GM15510 (cell line): ENCODE measurements around the gene NACA2.

Experiments
- POLR2A ChIP-seq: IDR thresholded peaks from 3 replicates; pipeline ENCODE4 v1.6.1; 2011; ENCODE audit warnings: borderline replicate concordance; ENCODE audit not compliant: insufficient read length; ENCODE audit errors: extremely low read depth

The NACA2 gene

DNA sequence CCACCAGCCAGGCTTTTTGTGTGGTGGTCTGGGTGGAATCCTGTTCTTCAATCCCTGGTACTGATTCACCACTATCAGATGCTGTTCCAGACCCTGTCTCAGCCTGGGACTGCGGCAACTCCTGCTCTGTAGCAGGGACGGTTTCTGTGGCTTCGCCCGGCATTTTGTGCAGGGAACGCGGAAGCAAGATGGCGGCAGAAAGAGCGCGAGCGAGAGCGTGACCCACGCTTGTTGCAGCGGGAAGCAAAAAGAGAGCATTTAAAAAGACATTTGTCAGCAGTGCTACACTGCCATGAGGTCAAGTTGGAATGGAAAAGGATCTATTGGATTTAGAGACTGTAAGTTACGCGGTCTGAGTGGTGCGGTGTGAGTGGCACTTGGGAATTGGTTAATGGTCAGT, at the start of gene NACA2:
NACA2 (minus strand) TSS at position 202 of the 400 bp plus-strand sequence; CDS start at position 163, 39 bp downstream.
- TF ChIP-seq POLR2A: no peak

DNA sequence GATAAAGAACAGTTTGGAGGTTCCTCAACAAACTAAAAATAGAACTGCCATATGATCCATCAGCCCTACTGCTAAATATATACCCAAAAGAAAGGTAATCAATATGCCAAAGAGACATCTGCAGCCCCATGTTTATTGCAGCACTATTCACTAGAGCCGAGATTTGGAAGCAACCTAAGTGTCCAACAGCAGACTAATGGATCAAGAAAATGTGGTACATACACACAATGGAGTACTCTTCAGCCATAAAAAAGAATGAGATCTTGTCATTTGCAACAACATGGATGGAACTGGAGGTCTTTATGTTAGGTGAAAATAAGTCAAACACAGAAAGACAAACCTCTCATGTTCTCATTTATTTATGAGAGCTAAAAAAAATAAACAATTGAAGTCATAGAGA, 48.8 kb upstream of the NACA2 start:
- no peak for TF ChIP-seq POLR2A

GRCh38 chr17:61638087-61638486, 47.1 kb upstream of the NACA2 start:
- TF ChIP-seq POLR2A: no peak

DNA sequence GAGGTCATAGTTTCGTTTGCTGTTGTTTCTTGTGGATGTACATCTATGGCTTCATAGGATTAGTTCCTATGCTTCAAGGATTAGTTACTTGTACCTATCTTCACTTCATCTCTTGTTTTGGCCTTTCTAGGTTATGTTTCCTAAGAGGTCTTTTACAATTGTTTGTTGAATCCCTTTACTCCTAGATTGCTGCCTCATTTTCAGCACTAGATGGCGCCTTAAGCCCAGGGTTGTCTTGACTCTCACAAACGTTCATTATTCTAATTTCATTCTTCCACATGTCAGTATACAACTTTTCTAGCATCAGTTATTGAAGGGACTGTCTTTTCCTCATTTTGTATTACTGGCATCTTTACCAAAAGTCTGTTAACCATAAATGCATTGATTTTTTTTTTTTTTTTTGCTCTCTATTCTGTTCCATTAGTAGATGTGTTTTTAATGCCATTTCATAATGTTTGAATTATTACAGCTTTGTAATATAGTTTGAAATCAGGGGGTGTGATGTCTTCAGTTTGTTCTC, 45.0 kb upstream of the NACA2 start:
- TF ChIP-seq POLR2A: no peak

DNA sequence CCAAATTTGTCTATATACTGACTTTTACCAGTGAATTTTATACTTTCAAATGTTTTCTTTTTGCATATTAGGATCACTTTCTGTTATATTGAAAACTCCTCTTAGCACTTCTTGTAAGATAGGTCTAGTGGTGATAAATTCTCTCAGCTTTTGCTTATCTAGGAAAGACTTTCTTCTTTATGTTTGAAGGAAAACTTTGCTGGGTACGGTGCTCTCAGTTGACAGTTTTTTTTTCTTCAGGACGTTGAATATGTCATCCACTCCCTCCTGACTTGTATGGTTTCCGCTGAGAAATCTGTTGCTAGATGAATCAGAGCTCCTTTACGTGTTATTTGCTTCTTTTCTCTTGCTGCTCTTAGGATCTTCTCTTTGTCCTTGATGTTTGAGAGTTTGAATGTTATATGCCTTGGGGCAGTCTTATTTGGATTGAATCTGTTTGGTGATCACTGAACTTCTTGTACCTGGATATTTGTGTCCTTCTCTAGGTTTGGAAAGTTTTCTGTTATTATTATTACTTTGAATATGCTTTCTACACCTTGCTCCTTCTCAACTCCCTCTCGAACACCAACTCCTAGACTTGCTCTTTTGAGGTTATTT, 44.0 kb upstream of the NACA2 start:
- no peak for TF ChIP-seq POLR2A

- no peak for TF ChIP-seq POLR2A
Measured at GRCh38 chr17:61634011-61634539, 43.1 kb upstream of the NACA2 start.

DNA sequence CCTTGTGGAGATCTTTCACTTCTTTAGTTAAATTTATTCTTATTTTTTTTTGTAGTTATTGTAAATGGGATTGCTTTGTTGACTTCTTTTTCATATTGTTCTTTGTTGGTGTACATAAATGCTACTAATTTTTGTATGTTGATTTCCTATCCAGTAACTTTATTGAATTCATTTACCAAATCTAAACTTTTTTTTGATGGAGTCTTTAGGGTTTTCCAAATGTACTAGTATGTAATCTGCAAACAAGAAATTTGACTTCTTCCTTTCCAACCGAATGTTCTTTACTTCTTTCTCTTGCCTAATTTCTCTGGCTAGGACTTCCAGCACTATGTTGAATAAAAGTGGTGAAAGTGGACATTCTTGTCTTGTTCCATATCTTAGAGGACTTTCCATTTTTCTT, 41.8 kb upstream of the NACA2 start:
- no peak for TF ChIP-seq POLR2A

GRCh38 chr17:61631800-61632199, 40.8 kb upstream of the NACA2 start:
- no peak for TF ChIP-seq POLR2A

GRCh38 chr17:61627658-61628057, 36.6 kb upstream of the NACA2 start:
- no peak for TF ChIP-seq POLR2A

DNA sequence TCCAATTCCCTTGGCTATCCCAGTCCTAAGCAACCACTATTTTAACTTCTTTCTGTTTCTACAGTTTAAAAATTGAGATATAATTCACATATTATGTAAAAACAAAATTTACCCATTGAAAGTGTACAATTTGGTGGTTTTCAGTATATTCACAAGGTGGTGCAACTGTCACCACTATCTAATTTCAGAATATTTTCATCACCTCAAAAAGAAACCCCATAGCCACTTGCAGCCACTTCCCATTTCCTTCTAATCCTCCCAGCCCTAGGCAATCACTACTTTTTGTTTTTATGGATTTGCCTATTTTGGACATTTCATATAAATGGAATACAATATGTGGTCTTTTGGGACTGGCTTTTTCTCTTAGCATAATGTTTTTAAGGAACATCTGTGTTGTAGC, 36.1 kb upstream of the NACA2 start:
- no peak for TF ChIP-seq POLR2A

GRCh38 chr17:61625564-61625963, 34.5 kb upstream of the NACA2 start:
- TF ChIP-seq POLR2A: no peak

DNA sequence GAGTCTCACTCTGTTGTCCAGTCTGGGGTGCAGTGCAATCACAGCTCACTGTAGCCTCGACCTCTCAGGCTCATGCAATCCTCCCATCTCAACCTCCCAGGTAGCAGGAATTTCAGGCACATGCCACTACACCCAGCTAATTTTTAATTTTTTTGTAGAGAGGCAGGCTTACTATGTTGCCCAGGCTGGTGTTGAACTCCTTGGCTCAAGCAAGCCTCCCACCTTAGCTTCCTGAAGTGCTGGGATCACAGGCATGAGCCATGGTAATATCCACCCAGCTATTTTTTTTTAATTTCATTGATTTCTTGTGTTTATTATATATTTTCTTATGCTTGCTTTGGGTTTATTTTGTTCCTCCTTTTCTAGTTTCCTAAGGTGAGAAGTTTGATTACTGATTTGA, 33.9 kb upstream of the NACA2 start:
- no peak for TF ChIP-seq POLR2A

DNA sequence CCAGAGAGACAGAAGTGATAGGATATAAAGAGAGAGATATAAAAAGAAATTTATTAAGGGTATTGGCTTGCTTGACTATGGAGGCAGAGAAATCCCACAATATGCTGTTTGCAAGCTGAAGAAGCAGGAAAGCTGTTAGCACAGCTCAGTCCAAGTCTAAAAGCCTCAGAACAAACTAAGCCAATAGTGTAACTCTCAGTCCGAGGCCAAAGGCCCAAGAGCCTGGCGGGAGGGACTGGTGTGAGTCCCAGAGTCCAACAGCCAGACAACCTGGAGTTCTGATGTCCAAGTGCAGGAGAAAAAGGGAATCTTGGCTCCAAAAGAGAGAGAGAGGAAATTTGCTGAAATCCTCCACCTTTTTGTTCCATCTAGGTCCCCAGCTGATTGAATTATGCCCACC, 30.3 kb upstream of the NACA2 start:
- no peak for TF ChIP-seq POLR2A

DNA sequence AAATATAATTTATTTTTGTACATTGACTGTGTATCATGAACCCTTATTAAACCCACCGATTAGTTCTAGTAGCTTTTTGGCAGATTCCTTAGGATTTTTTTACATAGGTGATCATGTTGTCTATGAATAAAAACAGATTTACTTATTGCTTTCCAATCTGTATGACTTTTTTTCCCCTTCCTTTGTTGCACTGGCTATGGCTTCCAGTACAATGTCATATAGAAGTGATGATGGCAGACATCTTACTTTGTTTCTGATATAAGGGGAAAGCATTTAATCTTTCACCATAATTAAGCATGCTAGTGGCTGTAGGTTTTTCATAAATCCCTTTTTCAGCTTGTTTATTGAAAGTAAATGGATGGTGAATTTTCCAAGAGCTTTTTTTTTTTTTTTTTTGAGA, 28.9 kb upstream of the NACA2 start:
- TF ChIP-seq POLR2A: no peak

DNA sequence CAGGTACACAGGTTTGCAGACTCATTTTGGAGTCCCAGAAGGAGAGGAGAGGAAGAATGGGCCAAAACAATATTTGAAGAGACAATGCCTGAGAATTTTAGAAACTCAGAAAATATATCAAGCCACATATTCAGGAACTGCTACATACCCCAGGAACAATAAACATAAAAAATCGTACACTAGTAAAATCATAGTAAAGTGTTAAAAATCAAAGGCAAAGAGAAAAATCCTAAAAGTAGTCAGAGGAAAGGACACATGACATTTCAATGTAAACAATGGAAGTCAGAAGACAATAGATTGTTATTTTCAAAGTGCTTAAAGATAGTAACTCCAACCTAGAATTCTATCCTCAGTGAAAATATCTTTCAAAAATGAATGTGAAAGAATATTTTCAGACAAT, 28.5 kb upstream of the NACA2 start:
- no peak for TF ChIP-seq POLR2A

DNA sequence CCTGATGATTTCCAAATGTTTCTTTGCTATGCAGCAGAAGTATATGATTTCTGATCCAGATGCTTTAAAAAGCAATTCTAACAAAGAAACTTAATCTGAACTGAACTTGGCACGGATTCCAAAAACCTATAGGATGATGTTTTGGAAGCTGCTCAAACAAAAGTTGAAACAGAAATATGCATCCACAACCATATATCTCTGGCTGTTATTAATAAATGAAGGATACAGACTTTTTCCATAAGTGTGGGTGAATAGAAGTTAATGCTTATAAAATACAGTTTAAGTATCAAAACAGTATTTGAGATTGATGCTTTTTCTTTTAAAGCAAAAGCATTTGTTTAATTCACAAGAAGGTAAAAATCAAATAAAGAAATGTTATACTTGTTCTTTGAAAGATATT, 27.9 kb upstream of the NACA2 start:
- TF ChIP-seq POLR2A: no peak
